Melanocyte of skin (primary cell): ENCODE data around the gene SIK1. TPM values are rescaled to one million over a fixed set of nuclear protein-coding genes. Genes with fewer than 3 reads are reported as not detected.

Source experiments
- total RNA-seq, 2 donors: library from RNA; depleted of rRNA; stranded (reverse); fragments of >200 nt; gene quantifications; 2 replicates each; pipeline ENCODE4 v1.2.3, GENCODE V29; 2012

Gene SIK1
- 10 to 100 TPM; 10.7 to 13.8 TPM for total RNA-seq

DNA sequence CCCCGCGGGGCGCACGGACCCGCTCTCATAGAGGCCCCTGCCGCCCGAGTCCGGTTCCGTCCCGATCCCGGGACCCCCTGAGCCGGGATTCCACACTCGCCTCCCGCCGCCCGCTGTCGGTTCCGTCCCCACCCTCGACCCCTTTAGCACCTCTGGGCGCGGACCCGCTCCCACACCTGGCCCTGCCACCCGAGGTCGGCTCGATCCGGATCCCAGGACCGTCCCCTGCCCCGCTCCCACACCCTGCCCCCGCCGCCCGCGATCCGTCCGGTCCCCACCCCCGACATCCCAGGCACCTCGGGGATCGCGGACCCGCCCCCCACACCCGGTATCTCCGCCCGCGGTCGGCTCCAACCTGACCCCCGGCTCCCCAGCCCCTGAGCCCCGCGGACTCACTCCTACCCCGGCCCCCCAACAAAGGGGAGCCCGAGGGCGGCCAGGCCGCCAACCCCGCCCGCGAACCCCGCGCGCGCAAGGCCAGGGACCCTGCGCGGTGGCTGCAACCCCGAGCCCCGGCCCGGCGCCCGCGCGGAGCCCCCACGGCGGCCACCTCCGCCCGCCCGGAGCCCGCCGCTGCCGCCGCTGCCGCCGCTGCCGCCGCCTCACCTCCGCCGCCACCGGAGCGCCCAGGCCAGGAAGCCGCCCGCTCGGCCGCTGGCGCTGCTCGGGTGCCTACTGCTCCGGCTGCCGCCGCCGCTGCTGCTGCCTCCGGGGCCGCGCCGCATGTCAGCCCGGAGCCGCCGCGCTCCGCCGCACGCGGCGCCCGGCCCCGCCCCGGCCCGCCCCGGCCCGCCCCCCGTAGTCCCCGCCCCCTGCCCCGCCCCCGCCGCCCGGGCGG lies at the start of gene SIK1:
TSS of gene SIK1 (minus strand) at position 728 of the 838 bp plus-strand sequence. CDS start 953 bp downstream, outside the sequence.

Other genes starting within 250 kb of the SIK1 start
- 1 to 10 TPM in 1 of 2 donors, under 1 TPM in 1; 0.33 to 1.0 TPM for gene HSF2BP, start 232.4 kb upstream of the SIK1 start, total RNA-seq
- gene RRP1B, start 232.4 kb upstream of the SIK1 start, total RNA-seq = 10 to 100 TPM; 16.9 to 32.0 TPM